Activated B cell treated with CpG ODN at 0.5 μM for 24 hours (primary cell): ENCODE measurements around the gene HTR1E. TPM values are rescaled to one million over a fixed set of nuclear protein-coding genes. Genes with fewer than 3 reads are reported as not detected.

Experiments
- ATAC-seq: fragments of 200-7000 bp; cut with Tn5 transposase; one replicate; pipeline ENCODE4 v1.10.0; 2021; ENCODE audit warnings: low read depth, mild to moderate bottlenecking, moderate library complexity
- CTCF ChIA-PET: fragments of 350-600 bp; sonication (Branson Sonifier 250); formaldehyde crosslinking; loops from one replicate; lab custom pipeline; 2021; ENCODE audit warnings: antibody characterized with exemption; lab: Charles Lee
- POLR2A ChIA-PET: fragments of 350-600 bp; sonication (Branson Sonifier 250); formaldehyde crosslinking; loops from one replicate; lab custom pipeline; 2021; ENCODE audit warnings: antibody characterized with exemption; lab: Charles Lee
- DNase-seq: peaks from one replicate; pipeline ENCODE4 v3.0.0; 2022
- H3K27ac Mint-ChIP-seq: one replicate; pipeline ENCODE4 v1.8.0; 2020; ENCODE audit warnings: mixed read lengths
- H3K27me3 Mint-ChIP-seq: one replicate; pipeline ENCODE4 v1.8.0; 2021; ENCODE audit warnings: mixed read lengths
- H3K36me3 Mint-ChIP-seq: one replicate; pipeline ENCODE4 v1.8.0; 2021; ENCODE audit warnings: low read depth, mixed read lengths
- H3K4me1 Mint-ChIP-seq: one replicate; pipeline ENCODE4 v1.8.0; 2021; ENCODE audit warnings: mixed read lengths
- H3K4me3 Mint-ChIP-seq: one replicate; pipeline ENCODE4 v1.8.0; 2020; ENCODE audit warnings: mild to moderate bottlenecking, mixed read lengths
- H3K9me3 Mint-ChIP-seq: one replicate; pipeline ENCODE4 v1.8.0; 2020; ENCODE audit warnings: mixed read lengths
- CTCF ChIP-seq: fragments of 200-600 bp; IDR thresholded peaks from one replicate; pipeline ENCODE4 v1.8.0; 2022; ENCODE audit warnings: antibody characterized with exemption, mild to moderate bottlenecking
- intact Hi-C: fragments of 100-400 bp; cut with micrococcal nuclease; formaldehyde crosslinking; loops from one replicate; pipeline ENCODE4 v1.15.1; 2024
- total RNA-seq: library from RNA; stranded (reverse); gene quantifications from 2 replicates; pipeline ENCODE4 v1.2.3, GENCODE V29; 2022

Gene HTR1E
- total RNA-seq, 1 donor from 2014 or later: not detected

DNA sequence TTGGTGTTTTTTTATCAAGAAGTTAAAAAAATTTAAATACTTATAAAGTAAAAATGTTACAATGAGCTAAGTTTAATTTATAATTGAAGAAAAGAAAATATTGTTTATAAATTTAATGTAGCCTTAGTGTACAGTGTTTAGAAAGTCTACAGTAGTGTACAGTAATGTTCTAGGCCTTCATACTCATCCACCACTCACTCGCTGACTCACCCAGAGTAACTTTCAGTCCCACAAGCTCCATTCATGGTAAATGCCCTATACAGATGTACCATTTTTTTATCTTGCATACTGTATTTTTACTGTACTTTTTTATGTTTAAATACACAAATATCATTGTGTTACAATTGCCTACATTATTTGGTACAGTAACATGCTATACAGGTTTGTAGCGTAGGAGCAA is 26.0 kb downstream of the HTR1E start:
- Mint-ChIP-seq H3K4me1 (no peaks in the 10 kb centered on the region), H3K27ac (no peak overlapping the region), H3K9me3 (no peaks in the 10 kb centered on the region), H3K36me3 (no peaks in the 10 kb centered on the region), H3K27me3 (peaks cover 21% of the 10 kb centered on the region), H3K4me3 (no peak overlapping the region)
- TF ChIP-seq CTCF: no peak
- CTCF ChIA-PET: no interaction called here
- DNase-seq: no peak
- no peak for ATAC-seq
- intact Hi-C loops: no loop called here
- POLR2A ChIA-PET: no interaction called here

- H3K4me1 Mint-ChIP-seq: no peaks in the 10 kb centered on the region
- ATAC-seq (no peak), DNase-seq (no peak)
- intact Hi-C loops: no loop called here
- no peaks in the 10 kb centered on the region for H3K36me3 Mint-ChIP-seq
- peaks cover 23% of the 10 kb centered on the region for H3K27me3 Mint-ChIP-seq
- no peak overlapping the region for H3K4me3 Mint-ChIP-seq
- CTCF ChIA-PET: no interaction called here
- no peak for TF ChIP-seq CTCF
- no peak overlapping the region for H3K27ac Mint-ChIP-seq
- H3K9me3 Mint-ChIP-seq: no peaks in the 10 kb centered on the region
- POLR2A ChIA-PET: no interaction called here
Measured at GRCh38 chr6:86964029-86964579, 26.8 kb downstream of the HTR1E start.

- no peak overlapping the region for H3K27ac Mint-ChIP-seq
- H3K36me3 Mint-ChIP-seq: no peaks in the 10 kb centered on the region
- POLR2A ChIA-PET: no interaction called here
- H3K4me1 Mint-ChIP-seq: no peaks in the 10 kb centered on the region
- H3K9me3 Mint-ChIP-seq: no peaks in the 10 kb centered on the region
- H3K27me3 Mint-ChIP-seq: peaks cover 20% of the 10 kb centered on the region
- CTCF ChIA-PET: no interaction called here
- DNase-seq: no peak
- TF ChIP-seq CTCF: no peak
- no peak overlapping the region for H3K4me3 Mint-ChIP-seq
- ATAC-seq: no peak
- intact Hi-C loops: no loop called here
Measured at GRCh38 chr6:86966271-86966670, 28.9 kb downstream of the HTR1E start.

- ChIA-PET POLR2A (interaction anchor here (0.5 kb wide), 1 partner anchor 371 kb away, joined by 5 read pairs; no protein-coding TSS in a partner anchor), CTCF (no interaction called here)
- Mint-ChIP-seq H3K9me3 (no peaks in the 10 kb centered on the region), H3K27me3 (peaks cover 21% of the 10 kb centered on the region), H3K4me3 (no peak overlapping the region), H3K36me3 (no peaks in the 10 kb centered on the region), H3K4me1 (no peaks in the 10 kb centered on the region), H3K27ac (no peak overlapping the region)
- intact Hi-C loops: no loop called here
- no peak for ATAC-seq
- no peak for DNase-seq
- TF ChIP-seq CTCF: no peak
Measured at GRCh38 chr6:86969573-86969972, 32.2 kb downstream of the HTR1E start.

GRCh38 chr6:86973088-86973487 is 35.8 kb downstream of the HTR1E start:
- DNase-seq (no peak), ATAC-seq (no peak)
- ChIA-PET CTCF (interaction anchor here (1.3 kb wide), 1 partner anchor 13 kb away, joined by 3 read pairs; no protein-coding TSS in a partner anchor), POLR2A (no interaction called here)
- no peak for TF ChIP-seq CTCF
- intact Hi-C loops: no loop called here
- no peaks in the 10 kb centered on the region for H3K4me1 Mint-ChIP-seq
- H3K27ac Mint-ChIP-seq: no peak overlapping the region
- H3K27me3 Mint-ChIP-seq: peaks cover 14% of the 10 kb centered on the region
- H3K36me3 Mint-ChIP-seq: no peaks in the 10 kb centered on the region
- no peaks in the 10 kb centered on the region for H3K9me3 Mint-ChIP-seq
- H3K4me3 Mint-ChIP-seq: no peak overlapping the region
